Right atrium auricular region (tissue), 2 donors: ENCODE results near the gene MZB1. TPM values are rescaled to one million over a fixed set of nuclear protein-coding genes. Genes with fewer than 3 reads are reported as not detected.

Experiments
- DNase-seq: peaks from one replicate; pipeline ENCODE4 v3.0.0-alpha.2; 2019; ENCODE audit warnings: low spot score
- H3K27ac ChIP-seq, 2 donors: fragments of 200-600 bp; sonication (generic); 1 replicate in 1 of 2; 2 replicates in 1 of 2; pipeline ENCODE4 v1.5.1; 2016 to 2019
- H3K27me3 ChIP-seq, 2 donors: fragments of 200-600 bp; sonication (generic); one replicate each; pipeline versions ENCODE4 v1.5.1 to v1.6.0; 2017 to 2019
- H3K36me3 ChIP-seq: fragments of 200-600 bp; sonication (generic); one replicate; pipeline ENCODE4 v1.5.1; 2016
- H3K4me1 ChIP-seq, 2 donors: fragments of 200-600 bp; sonication (generic); one replicate each; pipeline versions ENCODE4 v1.5.1 to v1.6.0; 2017 to 2019
- H3K4me3 ChIP-seq, 2 donors: fragments of 200-600 bp; sonication (generic); 1 replicate in 1 of 2; 2 replicates in 1 of 2; pipeline ENCODE4 v1.5.1; 2017 to 2019; ENCODE audit warnings: mild to moderate bottlenecking in 1 of 2, moderate library complexity in 1 of 2
- H3K9me3 ChIP-seq, 2 donors: fragments of 200-600 bp; sonication (generic); one replicate each; pipeline ENCODE4 v1.5.1; 2019
- CTCF ChIP-seq, 2 donors: fragments of 200-600 bp; sonication (generic); IDR thresholded peaks; one replicate each; pipeline ENCODE4 v1.5.1; 2019; ENCODE audit warnings: antibody characterized with exemption in 2 of 2
- total RNA-seq, 2 donors: library from RNA; depleted of rRNA; stranded (reverse); fragments of >200 nt; gene quantifications; one replicate each; pipeline ENCODE4 v1.1.0, GENCODE V29; 2016

The MZB1 gene
- total RNA-seq, 2 donors from 2014 or later: 0.70 to 1.3 TPM

GRCh38 chr5:139383275-139383992 lies 6.3 kb downstream of the MZB1 start, which contains the start of gene SLC23A1:
Gene SLC23A1, minus strand, starts transcription at chr5:139383297. Its CDS starts 44 bp downstream, at chr5:139383253.
- TF ChIP-seq CTCF (IDR thresholded peaks at IDR 0.05): no peak
- Histone ChIP-seq H3K27me3 (no peaks in the 10 kb centered on the region), H3K4me1 (peaks cover 0 to 25% of the 10 kb centered on the region in 2 donors), H3K4me3 (no peak within 1 kb of the TSS), H3K27ac (no peak within 1 kb of the TSS), H3K9me3 (no peaks in the 10 kb centered on the region), H3K36me3 (no peaks in the 10 kb centered on the region)
- DNase-seq: no peak

GRCh38 chr5:139382807-139383206 lies 6.9 kb downstream of the MZB1 start:
- H3K4me3 ChIP-seq: no peak overlapping the region
- no peaks in the 10 kb centered on the region for H3K9me3 ChIP-seq
- no peak for TF ChIP-seq CTCF (IDR thresholded peaks at IDR 0.05)
- H3K27ac ChIP-seq: no peak overlapping the region
- H3K36me3 ChIP-seq: no peaks in the 10 kb centered on the region
- no peaks in the 10 kb centered on the region for H3K27me3 ChIP-seq
- DNase-seq: no peak
- peaks cover 0 to 18% of the 10 kb centered on the region in 2 donors for H3K4me1 ChIP-seq

- Histone ChIP-seq H3K9me3 (no peaks in the 10 kb centered on the region), H3K27me3 (no peaks in the 10 kb centered on the region), H3K4me3 (no peak overlapping the region), H3K4me1 (peaks cover 0 to 15% of the 10 kb centered on the region in 2 donors), H3K36me3 (no peaks in the 10 kb centered on the region), H3K27ac (no peak overlapping the region)
- no peak for TF ChIP-seq CTCF (IDR thresholded peaks at IDR 0.05)
- DNase-seq: no peak
Measured at GRCh38 chr5:139381837-139382761, 7.6 kb downstream of the MZB1 start.

- no peak for DNase-seq
- no peak overlapping the region for H3K27ac ChIP-seq
- TF ChIP-seq CTCF (IDR thresholded peaks at IDR 0.05): no peak
Measured at GRCh38 chr5:139379626-139380449, 9.9 kb downstream of the MZB1 start.

GRCh38 chr5:139378941-139379361 lies 10.8 kb downstream of the MZB1 start:
- Histone ChIP-seq H3K27ac (no peak overlapping the region), H3K4me3 (no peak overlapping the region)
- no peak for DNase-seq

More at GRCh38 chr5:139379626-139380449, 9.9 kb downstream of the MZB1 start:
- Histone ChIP-seq H3K27me3 (no peaks in the 10 kb centered on the region), H3K9me3 (no peaks in the 10 kb centered on the region), H3K4me1 (peaks cover 0 to 8% of the 10 kb centered on the region in 2 donors), H3K4me3 (no peak overlapping the region), H3K36me3 (no peaks in the 10 kb centered on the region)

More at GRCh38 chr5:139378941-139379361, 10.8 kb downstream of the MZB1 start:
- Histone ChIP-seq H3K36me3 (no peaks in the 10 kb centered on the region), H3K9me3 (no peaks in the 10 kb centered on the region), H3K4me1 (peaks cover 0 to 6% of the 10 kb centered on the region in 2 donors), H3K27me3 (no peaks in the 10 kb centered on the region)
- TF ChIP-seq CTCF (IDR thresholded peaks at IDR 0.05): no peak
